Loucy (cell line): ENCODE measurements around the gene BARHL1.

Experiments used
- CTCF ChIP-seq: fragments of 200-600 bp; sonication (generic); conservative IDR thresholded peaks from 2 replicates; pipeline ENCODE4 v1.5.1; 2014; ENCODE audit warnings: mild to moderate bottlenecking, antibody characterized with exemption, low read length
- EZH2phosphoT487 ChIP-seq: fragments of 200-600 bp; IDR thresholded peaks from 2 replicates; pipeline ENCODE4 v1.6.1; 2018; ENCODE audit warnings: antibody characterized with exemption, mild to moderate bottlenecking, moderate library complexity, borderline replicate concordance

- TF ChIP-seq EZH2phosphoT487 = no peak
- TF ChIP-seq CTCF = no peak
Measured at GRCh38 chr9:132590037-132590317, 7.6 kb downstream of the BARHL1 start.
